Measurements from ENCODE around the gene NAT10. TPM values are rescaled to one million over a fixed set of nuclear protein-coding genes. Genes with fewer than 3 reads are reported as not detected.

Gene NAT10
- total and polyA plus RNA-seq, 8 donors, result 14.5 to 30.2 (median 24.5) TPM

GRCh38 chr11:34181856-34182405 lies 76.5 kb downstream of the NAT10 start:
- DNase-seq (no peak), FAIRE-seq (no peak), ATAC-seq (no peak)
- intact Hi-C loops (cut with DNase I), result no loop called here
- WGBS, 2 donors, result 87 to 90% methylated on average over 8 of the region's 8 CpGs
- Histone ChIP-seq H3K36me3 (no peaks in the 10 kb centered on the region), H3K27me3 (no peaks in the 10 kb centered on the region), H3K27ac (no peak overlapping the region), H3K4me3 (no peak overlapping the region), H3K9me3 (no peaks in the 10 kb centered on the region), H3K4me1 (no peaks in the 10 kb centered on the region)
- TF ChIP-seq CTCF (IDR thresholded peaks at IDR 0.05), result no peak

GRCh38 chr11:34182425-34182824 lies 77.0 kb downstream of the NAT10 start:
- no peak for ATAC-seq
- FAIRE-seq, result no peak
- intact Hi-C loops (cut with DNase I), result no loop called here
- Histone ChIP-seq H3K27me3 (no peaks in the 10 kb centered on the region), H3K36me3 (no peaks in the 10 kb centered on the region), H3K27ac (no peak overlapping the region), H3K4me3 (no peak overlapping the region), H3K9me3 (no peaks in the 10 kb centered on the region), H3K4me1 (no peaks in the 10 kb centered on the region)
- WGBS, 2 donors, result 82 to 86% methylated on average over 2 of the region's 2 CpGs
- no peak for TF ChIP-seq CTCF (IDR thresholded peaks at IDR 0.05)
- DNase-seq, result no peak

GRCh38 chr11:34182921-34183685 lies 77.7 kb downstream of the NAT10 start:
- FAIRE-seq, result no peak

GRCh38 chr11:34183848-34184391 lies 78.5 kb downstream of the NAT10 start:
- Histone ChIP-seq H3K36me3 (no peaks in the 10 kb centered on the region), H3K27ac (no peak overlapping the region), H3K4me3 (no peak overlapping the region), H3K4me1 (no peaks in the 10 kb centered on the region), H3K9me3 (no peaks in the 10 kb centered on the region), H3K27me3 (no peaks in the 10 kb centered on the region)
- TF ChIP-seq CTCF (IDR thresholded peaks at IDR 0.05), result no peak
- ATAC-seq (no peak), FAIRE-seq (no peak), DNase-seq (no peak)
- 94% methylated on average over 9 of the region's 9 CpGs for WGBS, 2 donors
- intact Hi-C loops (cut with DNase I), result no loop called here

More at GRCh38 chr11:34182921-34183685, 77.7 kb downstream of the NAT10 start:
- no peaks in the 10 kb centered on the region for H3K36me3 ChIP-seq
- H3K27me3 ChIP-seq, result no peaks in the 10 kb centered on the region
- H3K9me3 ChIP-seq, result no peaks in the 10 kb centered on the region
- no peak overlapping the region for H3K27ac ChIP-seq
- ATAC-seq (no peak), DNase-seq (no peak)
- TF ChIP-seq CTCF (IDR thresholded peaks at IDR 0.05), result no peak
- no peaks in the 10 kb centered on the region for H3K4me1 ChIP-seq
- 94 to 97% methylated on average over 13 of the region's 13 CpGs for WGBS, 2 donors
- intact Hi-C loops (cut with DNase I), result no loop called here
- no peak overlapping the region for H3K4me3 ChIP-seq
